Iris pigment epithelial cell (primary cell): ENCODE measurements around the gene POU4F2.

ENCODE experiments used
- DNase-seq: peaks from one replicate; pipeline ENCODE4 v3.0.0-alpha.2; 2011; ENCODE audit warnings: low read depth

POU4F2 gene, protein sequence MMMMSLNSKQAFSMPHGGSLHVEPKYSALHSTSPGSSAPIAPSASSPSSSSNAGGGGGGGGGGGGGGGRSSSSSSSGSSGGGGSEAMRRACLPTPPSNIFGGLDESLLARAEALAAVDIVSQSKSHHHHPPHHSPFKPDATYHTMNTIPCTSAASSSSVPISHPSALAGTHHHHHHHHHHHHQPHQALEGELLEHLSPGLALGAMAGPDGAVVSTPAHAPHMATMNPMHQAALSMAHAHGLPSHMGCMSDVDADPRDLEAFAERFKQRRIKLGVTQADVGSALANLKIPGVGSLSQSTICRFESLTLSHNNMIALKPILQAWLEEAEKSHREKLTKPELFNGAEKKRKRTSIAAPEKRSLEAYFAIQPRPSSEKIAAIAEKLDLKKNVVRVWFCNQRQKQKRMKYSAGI

GRCh38 chr4:146638786-146639505 lies at the start of gene POU4F2:
TSS of gene POU4F2 (plus strand) at chr4:146638893. CDS start at chr4:146639141, 248 bp downstream.
- DNase-seq = peak; percentile 22

DNA sequence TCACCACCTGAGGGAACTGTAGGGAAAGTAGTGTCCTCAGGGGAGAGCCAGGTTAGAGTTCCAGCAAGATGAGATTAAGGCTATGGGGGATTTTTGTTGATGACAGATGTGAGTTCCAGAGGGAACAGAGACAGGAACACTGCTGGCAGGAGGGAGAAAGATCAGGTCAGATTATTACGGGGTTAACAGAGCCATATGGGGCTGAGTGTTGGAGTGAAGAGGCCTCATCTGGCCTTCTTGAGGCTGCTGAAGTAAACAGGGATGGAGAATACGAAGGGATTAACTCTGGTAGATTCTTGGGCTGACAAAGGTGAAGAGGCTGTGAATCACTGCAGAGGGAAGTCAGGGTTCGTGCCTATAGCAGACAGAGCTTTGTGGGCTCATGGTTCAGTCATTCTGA lies 47.9 kb upstream of the POU4F2 start:
- no peak for DNase-seq

GRCh38 chr4:146592019-146592418 lies 46.7 kb upstream of the POU4F2 start:
- DNase-seq = no peak

GRCh38 chr4:146632770-146633470 lies 5.8 kb upstream of the POU4F2 start:
- no peak for DNase-seq

DNA sequence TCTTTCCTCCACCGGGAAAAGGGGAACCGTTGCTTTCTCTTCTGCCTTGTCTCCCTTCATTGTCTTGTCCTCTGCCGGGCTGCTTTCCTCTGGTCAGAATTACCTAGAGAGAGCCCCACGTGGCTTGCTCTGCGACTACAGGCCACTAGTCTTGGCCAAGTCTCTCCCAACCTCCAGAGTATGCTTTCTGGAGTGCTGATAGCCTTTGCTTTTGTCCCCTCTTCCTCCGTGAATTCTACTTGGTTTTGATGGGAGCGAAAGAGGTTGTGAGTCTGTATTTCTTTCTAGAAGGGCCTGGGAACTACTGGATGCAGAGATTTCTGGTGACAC lies 5.3 kb upstream of the POU4F2 start:
- DNase-seq = no peak

- no peak for DNase-seq
These were observed 3.9 kb upstream of the POU4F2 start for GRCh38 chr4:146634825-146635224.

GRCh38 chr4:146637621-146638332 lies 916 bp upstream of the POU4F2 start:
- no peak for DNase-seq

DNA sequence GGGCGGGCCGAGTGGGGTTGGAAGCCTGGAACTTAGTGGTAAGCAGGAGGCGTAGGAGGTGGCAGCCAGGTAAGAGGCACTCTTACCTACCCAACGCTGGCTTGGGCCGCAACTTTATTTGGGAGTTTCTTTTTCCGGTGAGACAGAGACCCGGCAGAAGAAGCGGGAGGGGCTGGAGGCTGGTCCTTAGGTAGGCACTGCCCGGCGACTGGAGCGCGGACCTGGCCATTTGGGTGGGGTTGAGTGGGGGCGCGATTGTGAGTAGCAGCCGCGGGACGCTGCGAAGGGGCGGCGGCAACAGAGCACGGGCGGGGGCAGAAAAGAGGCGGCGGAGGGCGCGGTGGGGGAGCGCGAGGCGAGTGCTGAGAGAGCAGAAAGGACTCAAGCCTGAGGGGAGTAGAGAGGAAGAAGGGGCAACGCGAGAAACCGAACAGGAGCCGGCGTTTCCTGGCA lies 334 bp upstream of the POU4F2 start:
- DNase-seq = no peak

DNA sequence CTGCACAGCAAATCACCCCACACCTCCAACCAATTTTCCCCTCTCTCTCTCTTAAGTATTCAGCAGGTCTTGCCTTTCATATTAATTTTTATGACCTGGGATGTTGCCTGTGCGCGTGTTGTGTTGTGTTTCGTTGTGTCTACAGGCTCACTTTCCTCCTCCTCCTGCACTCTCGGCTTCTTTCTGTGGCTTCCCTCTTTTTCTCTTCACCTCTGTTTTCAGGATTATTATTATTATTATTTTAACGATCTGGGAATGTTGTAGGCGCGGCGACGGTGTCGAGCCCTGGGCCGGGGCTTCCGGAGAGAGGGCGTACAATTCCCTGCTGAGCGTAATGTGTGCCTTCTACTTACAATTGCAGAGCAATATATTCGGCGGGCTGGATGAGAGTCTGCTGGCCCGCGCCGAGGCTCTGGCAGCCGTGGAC lies 826 bp downstream of the POU4F2 start:
- DNase-seq = no peak

- no peak for DNase-seq
These were observed 1.4 kb downstream of the POU4F2 start for GRCh38 chr4:146640021-146640464.

DNA sequence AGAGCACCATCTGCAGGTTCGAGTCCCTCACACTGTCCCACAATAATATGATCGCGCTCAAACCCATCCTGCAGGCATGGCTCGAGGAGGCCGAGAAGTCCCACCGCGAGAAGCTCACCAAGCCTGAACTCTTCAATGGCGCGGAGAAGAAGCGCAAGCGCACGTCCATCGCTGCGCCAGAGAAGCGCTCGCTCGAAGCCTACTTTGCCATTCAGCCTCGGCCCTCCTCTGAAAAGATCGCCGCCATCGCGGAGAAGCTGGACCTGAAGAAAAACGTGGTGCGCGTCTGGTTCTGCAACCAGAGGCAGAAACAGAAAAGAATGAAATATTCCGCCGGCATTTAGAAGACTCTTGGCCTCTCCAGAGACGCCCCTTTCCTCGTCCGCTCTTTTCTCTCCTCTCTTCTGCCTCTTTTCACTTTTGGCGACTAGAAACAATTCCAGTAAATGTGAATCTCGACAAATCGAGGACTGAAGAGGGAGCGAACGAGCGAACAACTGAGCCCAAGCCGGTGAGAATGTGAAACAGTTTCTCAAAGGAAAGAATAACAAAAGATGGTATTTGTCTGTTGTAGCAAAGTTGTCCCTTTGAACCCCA lies 1.9 kb downstream of the POU4F2 start:
- DNase-seq = no peak

DNA sequence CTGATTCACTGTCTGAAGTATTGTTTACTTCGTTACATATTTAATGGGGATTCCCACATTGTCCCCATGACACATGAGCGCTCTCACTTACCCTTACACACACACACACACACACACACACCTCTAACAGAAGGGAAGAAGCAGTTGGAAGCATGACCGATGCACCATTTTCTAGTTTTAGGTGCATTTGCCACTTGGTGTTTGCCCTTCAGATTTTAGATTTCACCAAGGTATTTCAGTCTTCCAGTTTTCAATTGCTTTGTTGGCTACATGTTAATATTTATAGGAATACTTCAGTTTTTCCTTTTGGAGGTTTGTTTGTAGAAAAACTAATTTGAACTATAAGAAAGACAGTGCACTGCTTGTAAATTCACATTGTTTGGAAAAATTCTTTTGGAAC lies 3.1 kb downstream of the POU4F2 start:
- no peak for DNase-seq

DNA sequence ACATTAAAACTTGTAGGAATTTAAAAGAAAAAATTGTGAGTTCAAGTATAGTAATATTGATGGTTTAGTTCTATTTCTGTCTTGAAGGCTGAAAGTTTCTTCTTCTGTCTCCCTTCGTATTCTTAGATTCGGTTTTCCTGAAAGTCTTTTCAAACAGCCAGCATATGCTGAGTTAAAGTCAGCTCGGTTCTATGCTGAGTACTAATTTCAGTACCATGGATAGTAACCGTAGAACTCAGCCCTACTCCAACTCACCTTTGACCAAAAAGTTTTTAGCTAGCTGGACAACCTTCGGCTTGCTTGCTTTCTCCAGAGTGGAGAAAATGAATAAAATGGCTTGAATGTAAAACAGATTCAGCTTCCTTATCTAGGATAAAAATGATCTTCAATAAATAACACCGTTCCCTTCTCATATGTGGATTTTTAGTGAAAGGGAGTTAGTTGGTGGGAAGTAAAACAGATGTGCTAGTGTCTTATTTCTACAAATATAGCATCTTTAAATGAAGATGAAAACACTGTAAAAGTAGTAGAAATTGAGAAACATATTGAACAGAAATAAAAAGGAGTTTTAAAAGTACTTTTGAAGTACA lies 5.2 kb downstream of the POU4F2 start:
- no peak for DNase-seq

- no peak for DNase-seq
These were observed 7.2 kb downstream of the POU4F2 start for GRCh38 chr4:146645921-146646320.

DNA sequence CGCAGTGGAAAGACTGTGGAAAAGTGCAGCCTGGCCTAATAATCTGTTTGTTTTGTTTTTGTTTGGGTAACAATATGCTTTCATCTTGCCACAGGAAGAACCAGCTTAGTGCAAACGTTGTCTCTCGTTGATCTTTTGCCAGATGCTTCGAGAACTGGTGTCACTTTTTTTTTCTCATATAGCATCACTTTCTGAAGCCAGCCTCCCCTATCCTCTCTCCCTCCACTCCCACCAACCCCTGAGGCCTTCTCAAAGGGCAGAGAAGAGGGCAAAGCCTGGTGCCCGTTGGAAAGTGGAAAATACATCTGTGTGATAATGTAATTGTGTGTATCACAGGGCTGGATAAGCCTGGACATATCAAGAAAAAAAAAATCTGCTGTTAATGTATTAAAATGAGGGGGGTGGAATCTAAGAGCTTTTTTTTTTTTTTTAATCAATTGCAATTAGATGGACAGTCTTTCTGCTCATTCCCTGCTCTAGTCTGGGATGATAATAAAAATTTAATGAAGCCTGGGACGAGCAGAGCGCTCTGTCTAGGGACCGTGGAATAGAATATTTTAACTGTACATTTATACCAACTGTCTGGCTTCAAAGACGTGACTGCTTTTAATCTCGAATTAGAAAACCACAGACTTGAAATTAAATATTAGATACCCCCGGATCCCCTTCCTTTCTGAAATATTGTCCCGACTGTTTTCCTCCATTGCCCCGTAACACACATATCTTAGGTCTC lies 8.1 kb downstream of the POU4F2 start:
- DNase-seq = no peak

DNA sequence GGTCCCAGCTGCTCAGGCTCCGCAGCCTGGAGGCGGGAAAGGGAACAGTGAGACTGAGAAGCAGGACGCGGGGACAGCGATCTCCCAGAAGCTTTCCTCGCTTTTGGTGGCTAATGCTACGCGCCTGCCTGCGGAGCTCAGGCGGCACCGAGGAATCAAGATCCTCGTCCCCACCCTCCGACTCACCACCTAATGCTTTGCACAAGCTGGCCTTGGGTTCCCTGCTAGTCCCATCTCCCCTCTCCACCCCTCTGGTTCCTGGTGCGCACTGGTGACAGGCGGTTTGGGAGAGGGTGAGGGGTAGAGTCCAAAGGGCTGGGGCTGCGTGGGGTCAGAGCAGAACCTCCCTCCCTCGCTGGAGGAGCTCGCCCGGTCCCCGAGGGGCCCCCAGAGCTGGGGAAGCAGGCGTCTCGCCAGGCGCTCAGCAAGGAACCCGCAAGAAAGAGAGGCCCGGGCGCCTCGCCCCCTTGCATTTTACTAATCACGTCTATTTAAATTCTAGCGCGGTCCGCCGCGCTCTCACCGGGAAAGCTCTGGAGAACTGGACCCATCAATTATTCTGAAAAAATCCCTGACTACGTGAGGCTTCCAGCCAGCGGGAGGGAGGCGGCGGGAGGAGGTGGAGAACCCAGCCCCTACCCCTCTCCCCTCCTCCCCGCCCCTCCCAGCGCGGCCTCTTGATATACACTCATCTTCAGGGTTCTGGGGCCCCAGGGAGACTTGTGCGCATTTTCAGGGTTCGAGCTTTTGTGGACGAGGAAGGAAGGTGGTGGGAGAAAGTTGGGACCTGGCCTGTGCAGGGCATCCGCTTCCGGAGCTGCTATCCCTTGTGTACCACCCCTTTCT lies 9.1 kb downstream of the POU4F2 start:
- no peak for DNase-seq

DNA sequence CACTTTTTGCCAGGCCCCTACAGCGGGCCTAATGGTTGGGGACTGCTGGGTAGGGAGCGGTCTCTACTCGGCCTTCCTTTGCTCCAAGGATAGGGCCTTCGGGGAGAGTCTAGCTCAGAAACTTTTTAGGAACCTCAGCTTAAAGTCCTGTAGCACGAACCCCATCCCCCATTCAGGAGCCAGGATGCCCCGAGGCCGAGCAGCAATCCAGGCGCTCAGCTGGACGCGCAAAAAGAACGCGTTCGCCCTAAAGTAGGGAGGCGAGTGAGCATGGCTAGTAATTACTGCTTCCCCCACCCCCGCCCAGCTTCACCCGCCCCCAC lies 9.7 kb downstream of the POU4F2 start:
- no peak for DNase-seq

GRCh38 chr4:146649232-146649631 lies 10.5 kb downstream of the POU4F2 start:
- no peak for DNase-seq

GRCh38 chr4:146650034-146650433 lies 11.3 kb downstream of the POU4F2 start:
- no peak for DNase-seq
